ENCODE measurements around the gene EGFL8. TPM values are rescaled to one million over a fixed set of nuclear protein-coding genes. Genes with fewer than 3 reads are reported as not detected.
A peak's percentile ranks its signal among the peaks of the same experiment; 100 is the strongest.

EGFL8 gene
- total and polyA plus RNA-seq, 9 of the 15 experiments (the other 6 are each of a cell fraction or from before 2014, with no cell fraction given), result 2.2 to 47.4 (median 14.2) TPM

GRCh38 chr6:32152769-32153563 lies 11.4 kb upstream of the EGFL8 start (continued):
- TF ChIP-seq, protein P1, sequence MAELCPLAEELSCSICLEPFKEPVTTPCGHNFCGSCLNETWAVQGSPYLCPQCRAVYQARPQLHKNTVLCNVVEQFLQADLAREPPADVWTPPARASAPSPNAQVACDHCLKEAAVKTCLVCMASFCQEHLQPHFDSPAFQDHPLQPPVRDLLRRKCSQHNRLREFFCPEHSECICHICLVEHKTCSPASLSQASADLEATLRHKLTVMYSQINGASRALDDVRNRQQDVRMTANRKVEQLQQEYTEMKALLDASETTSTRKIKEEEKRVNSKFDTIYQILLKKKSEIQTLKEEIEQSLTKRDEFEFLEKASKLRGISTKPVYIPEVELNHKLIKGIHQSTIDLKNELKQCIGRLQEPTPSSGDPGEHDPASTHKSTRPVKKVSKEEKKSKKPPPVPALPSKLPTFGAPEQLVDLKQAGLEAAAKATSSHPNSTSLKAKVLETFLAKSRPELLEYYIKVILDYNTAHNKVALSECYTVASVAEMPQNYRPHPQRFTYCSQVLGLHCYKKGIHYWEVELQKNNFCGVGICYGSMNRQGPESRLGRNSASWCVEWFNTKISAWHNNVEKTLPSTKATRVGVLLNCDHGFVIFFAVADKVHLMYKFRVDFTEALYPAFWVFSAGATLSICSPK (IDR thresholded peaks at IDR 0.05; ENCODE audit: borderline replicate concordance), result 0 out of 2 replicates have a peak, but pooled peaks have one; percentile 11
- TF ChIP-seq, protein P2, sequence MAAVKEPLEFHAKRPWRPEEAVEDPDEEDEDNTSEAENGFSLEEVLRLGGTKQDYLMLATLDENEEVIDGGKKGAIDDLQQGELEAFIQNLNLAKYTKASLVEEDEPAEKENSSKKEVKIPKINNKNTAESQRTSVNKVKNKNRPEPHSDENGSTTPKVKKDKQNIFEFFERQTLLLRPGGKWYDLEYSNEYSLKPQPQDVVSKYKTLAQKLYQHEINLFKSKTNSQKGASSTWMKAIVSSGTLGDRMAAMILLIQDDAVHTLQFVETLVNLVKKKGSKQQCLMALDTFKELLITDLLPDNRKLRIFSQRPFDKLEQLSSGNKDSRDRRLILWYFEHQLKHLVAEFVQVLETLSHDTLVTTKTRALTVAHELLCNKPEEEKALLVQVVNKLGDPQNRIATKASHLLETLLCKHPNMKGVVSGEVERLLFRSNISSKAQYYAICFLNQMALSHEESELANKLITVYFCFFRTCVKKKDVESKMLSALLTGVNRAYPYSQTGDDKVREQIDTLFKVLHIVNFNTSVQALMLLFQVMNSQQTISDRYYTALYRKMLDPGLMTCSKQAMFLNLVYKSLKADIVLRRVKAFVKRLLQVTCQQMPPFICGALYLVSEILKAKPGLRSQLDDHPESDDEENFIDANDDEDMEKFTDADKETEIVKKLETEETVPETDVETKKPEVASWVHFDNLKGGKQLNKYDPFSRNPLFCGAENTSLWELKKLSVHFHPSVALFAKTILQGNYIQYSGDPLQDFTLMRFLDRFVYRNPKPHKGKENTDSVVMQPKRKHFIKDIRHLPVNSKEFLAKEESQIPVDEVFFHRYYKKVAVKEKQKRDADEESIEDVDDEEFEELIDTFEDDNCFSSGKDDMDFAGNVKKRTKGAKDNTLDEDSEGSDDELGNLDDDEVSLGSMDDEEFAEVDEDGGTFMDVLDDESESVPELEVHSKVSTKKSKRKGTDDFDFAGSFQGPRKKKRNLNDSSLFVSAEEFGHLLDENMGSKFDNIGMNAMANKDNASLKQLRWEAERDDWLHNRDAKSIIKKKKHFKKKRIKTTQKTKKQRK (IDR thresholded peaks at IDR 0.05; ENCODE audit: borderline replicate concordance, low read depth, low read length), result no peak
- TF ChIP-seq BRF1 (IDR thresholded peaks at IDR 0.05; ENCODE audit: borderline replicate concordance, extremely low read depth, insufficient read length) (no peak), TBP (optimal IDR thresholded peaks at IDR 0.05; ENCODE audit: low read depth, low read length) (peak; percentile 52), CAMTA2 (CRISPR knock-in tag; conservative IDR thresholded peaks at IDR 0.05) (no peak), BRD4 (IDR thresholded peaks at IDR 0.05) (0 out of 2 replicates have a peak, but pooled peaks have one; percentile 35), ZNF511 (CRISPR knock-in tag; IDR thresholded peaks at IDR 0.05) (0 out of 2 replicates have a peak, but pooled peaks have one; percentile 15), TRIM24 (IDR thresholded peaks at IDR 0.05) (0 out of 4 replicates have a peak, but pooled peaks of 1 of the 2 experiments have one; percentile 14), CTCFL (IDR thresholded peaks at IDR 0.05; ENCODE audit: borderline replicate concordance, insufficient read depth, low read depth, low read length, poor library complexity, severe bottlenecking) (no peak), HES1 (IDR thresholded peaks at IDR 0.05; ENCODE audit: low read depth) (peak; percentile 38; the same call in 1 of the 2 replicates), ZNF609 (CRISPR knock-in tag; IDR thresholded peaks at IDR 0.05; ENCODE audit: borderline replicate concordance) (no peak)

All from K562 (cell line).